Stimulated activated CD8-positive, alpha-beta memory T cell treated with anti-CD3 and anti-CD28 coated beads, Interleukin-7, amount 100 ng/mL, for 24 hours (primary cell): Measurements from ENCODE around the gene FRY.

ENCODE experiments used
- DNase-seq: peaks from one replicate; pipeline ENCODE4 v3.0.0-alpha.2; 2020; ENCODE audit warnings: low read depth

Gene FRY

GRCh38 chr13:32174366-32174765, 142.8 kb downstream of the FRY start:
- no peak for DNase-seq

- DNase-seq = no peak
Measured at GRCh38 chr13:32175307-32175706, 143.7 kb downstream of the FRY start.

- no peak for DNase-seq
Measured at GRCh38 chr13:32175943-32176342, 144.4 kb downstream of the FRY start.

- no peak for DNase-seq
Measured at GRCh38 chr13:32176696-32177095, 145.1 kb downstream of the FRY start.

- no peak for DNase-seq
Measured at GRCh38 chr13:32178763-32179162, 147.2 kb downstream of the FRY start.

GRCh38 chr13:32179708-32180107, 148.1 kb downstream of the FRY start:
- no peak for DNase-seq

- no peak for DNase-seq
Measured at GRCh38 chr13:32187651-32188050, 156.1 kb downstream of the FRY start.

- no peak for DNase-seq
Measured at GRCh38 chr13:32191452-32191998, 160.0 kb downstream of the FRY start.

- no peak for DNase-seq
Measured at GRCh38 chr13:32195713-32196112, 164.1 kb downstream of the FRY start.

- no peak for DNase-seq
Measured at GRCh38 chr13:32199168-32199567, 167.6 kb downstream of the FRY start.

- no peak for DNase-seq
Measured at GRCh38 chr13:32200741-32201140, 169.2 kb downstream of the FRY start.

- no peak for DNase-seq
Measured at GRCh38 chr13:32201809-32202208, 170.2 kb downstream of the FRY start.

GRCh38 chr13:32202268-32202667, 170.7 kb downstream of the FRY start:
- no peak for DNase-seq

GRCh38 chr13:32203221-32203620, 171.6 kb downstream of the FRY start:
- DNase-seq = no peak

GRCh38 chr13:32203736-32204135, 172.2 kb downstream of the FRY start:
- DNase-seq = no peak

GRCh38 chr13:32205431-32206096, 174.0 kb downstream of the FRY start:
- no peak for DNase-seq

GRCh38 chr13:32206097-32206740, 174.6 kb downstream of the FRY start:
- DNase-seq = no peak

GRCh38 chr13:32208860-32209259, 177.3 kb downstream of the FRY start:
- no peak for DNase-seq

GRCh38 chr13:32209652-32210051, 178.1 kb downstream of the FRY start:
- DNase-seq = no peak

- no peak for DNase-seq
Measured at GRCh38 chr13:32210101-32210500, 178.5 kb downstream of the FRY start.

- DNase-seq = no peak
Measured at GRCh38 chr13:32211813-32212212, 180.2 kb downstream of the FRY start.

- no peak for DNase-seq
Measured at GRCh38 chr13:32212421-32212820, 180.8 kb downstream of the FRY start.

GRCh38 chr13:32213626-32214025, 182.1 kb downstream of the FRY start:
- DNase-seq = no peak

- no peak for DNase-seq
Measured at GRCh38 chr13:32214071-32214470, 182.5 kb downstream of the FRY start.
